IPS-15b (cell line): ENCODE results near the gene CANX.

Experiments
- H3K27me3 ChIP-seq: one replicate; pipeline ENCODE4 v1.6.1; 2013; ENCODE audit warnings: low read length; ENCODE audit not compliant: control insufficient read depth, insufficient read depth
- H3K36me3 ChIP-seq: one replicate; pipeline ENCODE4 v1.6.1; 2013; ENCODE audit warnings: low read length; ENCODE audit not compliant: control insufficient read depth, insufficient read depth
- H3K4me1 ChIP-seq: one replicate; pipeline ENCODE4 v1.6.1; 2013; ENCODE audit warnings: mild to moderate bottlenecking, low read length; ENCODE audit not compliant: control insufficient read depth, insufficient read depth
- H3K4me3 ChIP-seq: one replicate; pipeline ENCODE4 v1.5.1; 2013; ENCODE audit warnings: low read depth, low read length
- H3K9ac ChIP-seq: one replicate; pipeline ENCODE4 v1.6.1; 2013; ENCODE audit warnings: low read depth, mild to moderate bottlenecking, low read length
- H3K9me3 ChIP-seq: one replicate; pipeline ENCODE4 v1.6.1; 2013; ENCODE audit warnings: mild to moderate bottlenecking, low read length; ENCODE audit not compliant: control insufficient read depth, insufficient read depth

Gene CANX

DNA sequence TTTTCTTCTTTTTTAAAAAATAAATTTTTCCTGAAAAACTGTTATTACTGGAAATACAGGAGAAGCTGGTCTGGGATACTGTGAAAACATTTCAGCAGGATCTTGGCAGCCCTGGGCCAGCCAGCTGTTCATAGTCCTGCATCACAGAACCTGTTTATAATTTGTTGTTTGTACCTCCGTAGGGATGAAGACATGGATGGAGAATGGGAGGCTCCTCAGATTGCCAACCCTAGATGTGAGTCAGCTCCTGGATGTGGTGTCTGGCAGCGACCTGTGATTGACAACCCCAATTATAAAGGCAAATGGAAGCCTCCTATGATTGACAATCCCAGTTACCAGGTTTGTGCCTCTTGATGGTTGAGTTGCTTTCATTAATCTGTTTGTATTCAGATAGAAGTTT is 21.5 kb downstream of the CANX start:
- no peak overlapping the region for H3K4me3 ChIP-seq
- H3K9me3 ChIP-seq: no peaks in the 10 kb centered on the region
- peaks cover 74% of the 10 kb centered on the region for H3K36me3 ChIP-seq

GRCh38 chr5:179724163-179724562 is 25.4 kb downstream of the CANX start:
- no peaks in the 10 kb centered on the region for H3K27me3 ChIP-seq
- no peak overlapping the region for H3K4me3 ChIP-seq
- no peaks in the 10 kb centered on the region for H3K9me3 ChIP-seq
- no peak overlapping the region for H3K9ac ChIP-seq
- no peaks in the 10 kb centered on the region for H3K4me1 ChIP-seq
- peaks cover 69% of the 10 kb centered on the region for H3K36me3 ChIP-seq

More for the DNA sequence above, 21.5 kb downstream of the CANX start:
- no peak overlapping the region for H3K9ac ChIP-seq
- H3K4me1 ChIP-seq: no peaks in the 10 kb centered on the region
- no peaks in the 10 kb centered on the region for H3K27me3 ChIP-seq

- no peaks in the 10 kb centered on the region for H3K9me3 ChIP-seq
- no peaks in the 10 kb centered on the region for H3K27me3 ChIP-seq
- peaks cover 62% of the 10 kb centered on the region for H3K36me3 ChIP-seq
- H3K9ac ChIP-seq: no peak overlapping the region
- H3K4me1 ChIP-seq: no peaks in the 10 kb centered on the region
- no peak overlapping the region for H3K4me3 ChIP-seq
Observed at GRCh38 chr5:179727106-179727505, 28.3 kb downstream of the CANX start.

GRCh38 chr5:179729303-179729702 is 30.5 kb downstream of the CANX start:
- Histone ChIP-seq H3K4me3 (no peak overlapping the region), H3K9me3 (no peaks in the 10 kb centered on the region), H3K4me1 (no peaks in the 10 kb centered on the region), H3K27me3 (no peaks in the 10 kb centered on the region), H3K9ac (no peak overlapping the region), H3K36me3 (peaks cover 40% of the 10 kb centered on the region)

DNA sequence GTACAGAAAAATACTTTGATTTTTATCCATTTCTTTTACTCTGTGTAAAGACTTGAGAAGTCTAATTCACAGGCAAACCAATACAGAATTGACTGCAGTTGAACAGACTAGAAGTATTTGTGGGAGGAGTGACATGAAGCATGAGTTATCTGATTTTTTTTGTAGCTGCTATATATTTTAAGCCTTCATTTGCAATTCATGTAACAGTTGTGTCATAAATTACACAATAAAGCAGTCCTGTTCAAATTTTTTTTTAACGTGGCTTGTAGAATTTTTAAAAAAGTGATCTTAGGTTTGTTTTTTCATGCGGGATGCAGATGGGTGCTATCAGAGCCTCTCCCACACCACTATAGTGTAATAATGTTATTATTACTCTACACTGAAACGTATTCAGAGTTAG is 31.0 kb downstream of the CANX start:
- Histone ChIP-seq H3K9me3 (no peaks in the 10 kb centered on the region), H3K9ac (no peak overlapping the region), H3K27me3 (no peaks in the 10 kb centered on the region), H3K4me3 (no peak overlapping the region), H3K4me1 (no peaks in the 10 kb centered on the region), H3K36me3 (peaks cover 36% of the 10 kb centered on the region)

GRCh38 chr5:179730356-179730755 is 31.6 kb downstream of the CANX start:
- Histone ChIP-seq H3K36me3 (peaks cover 30% of the 10 kb centered on the region), H3K4me1 (no peaks in the 10 kb centered on the region), H3K9ac (no peak overlapping the region), H3K27me3 (no peaks in the 10 kb centered on the region), H3K4me3 (no peak overlapping the region), H3K9me3 (no peaks in the 10 kb centered on the region)

DNA sequence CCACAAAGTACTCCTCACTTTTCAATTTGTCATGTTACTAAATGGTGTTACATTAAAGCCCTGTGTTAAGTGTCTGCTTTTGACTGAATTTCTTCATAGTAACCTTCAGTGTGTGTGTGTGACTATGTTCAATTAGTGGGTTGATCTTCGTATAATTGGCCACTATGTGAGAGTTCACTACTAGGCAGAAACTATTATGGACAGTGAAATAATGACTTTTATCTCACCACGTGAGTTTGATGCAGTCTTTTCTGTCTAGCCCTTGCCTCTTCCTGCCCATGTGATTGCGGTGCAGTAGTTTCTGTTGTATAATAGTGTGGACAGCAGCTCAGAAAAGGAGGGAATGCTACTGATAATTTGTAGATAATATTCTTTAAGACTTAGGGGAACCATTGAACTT is 32.1 kb downstream of the CANX start:
- H3K9me3 ChIP-seq: no peaks in the 10 kb centered on the region
- H3K4me1 ChIP-seq: no peaks in the 10 kb centered on the region
- peaks cover 29% of the 10 kb centered on the region for H3K36me3 ChIP-seq
- H3K4me3 ChIP-seq: no peak overlapping the region
- H3K9ac ChIP-seq: no peak overlapping the region
- H3K27me3 ChIP-seq: no peaks in the 10 kb centered on the region

GRCh38 chr5:179731791-179732411 is 33.1 kb downstream of the CANX start:
- Histone ChIP-seq H3K9me3 (no peaks in the 10 kb centered on the region), H3K27me3 (no peaks in the 10 kb centered on the region), H3K4me1 (no peaks in the 10 kb centered on the region), H3K4me3 (peak overlapping the region; percentile 42), H3K36me3 (peaks cover 23% of the 10 kb centered on the region), H3K9ac (no peak overlapping the region)

GRCh38 chr5:179732412-179732917 is 33.7 kb downstream of the CANX start, which contains the start of gene MAML1:
Gene MAML1, plus strand, starts transcription at chr5:179732822. Its CDS starts 291 bp downstream, at chr5:179733113.
- Histone ChIP-seq H3K27me3 (no peaks in the 10 kb centered on the region), H3K4me3 (peak within 1 kb of the TSS; percentile 73), H3K9ac (peak within 1 kb of the TSS; percentile 92), H3K36me3 (peaks cover 18% of the 10 kb centered on the region), H3K9me3 (no peaks in the 10 kb centered on the region), H3K4me1 (no peaks in the 10 kb centered on the region)

DNA sequence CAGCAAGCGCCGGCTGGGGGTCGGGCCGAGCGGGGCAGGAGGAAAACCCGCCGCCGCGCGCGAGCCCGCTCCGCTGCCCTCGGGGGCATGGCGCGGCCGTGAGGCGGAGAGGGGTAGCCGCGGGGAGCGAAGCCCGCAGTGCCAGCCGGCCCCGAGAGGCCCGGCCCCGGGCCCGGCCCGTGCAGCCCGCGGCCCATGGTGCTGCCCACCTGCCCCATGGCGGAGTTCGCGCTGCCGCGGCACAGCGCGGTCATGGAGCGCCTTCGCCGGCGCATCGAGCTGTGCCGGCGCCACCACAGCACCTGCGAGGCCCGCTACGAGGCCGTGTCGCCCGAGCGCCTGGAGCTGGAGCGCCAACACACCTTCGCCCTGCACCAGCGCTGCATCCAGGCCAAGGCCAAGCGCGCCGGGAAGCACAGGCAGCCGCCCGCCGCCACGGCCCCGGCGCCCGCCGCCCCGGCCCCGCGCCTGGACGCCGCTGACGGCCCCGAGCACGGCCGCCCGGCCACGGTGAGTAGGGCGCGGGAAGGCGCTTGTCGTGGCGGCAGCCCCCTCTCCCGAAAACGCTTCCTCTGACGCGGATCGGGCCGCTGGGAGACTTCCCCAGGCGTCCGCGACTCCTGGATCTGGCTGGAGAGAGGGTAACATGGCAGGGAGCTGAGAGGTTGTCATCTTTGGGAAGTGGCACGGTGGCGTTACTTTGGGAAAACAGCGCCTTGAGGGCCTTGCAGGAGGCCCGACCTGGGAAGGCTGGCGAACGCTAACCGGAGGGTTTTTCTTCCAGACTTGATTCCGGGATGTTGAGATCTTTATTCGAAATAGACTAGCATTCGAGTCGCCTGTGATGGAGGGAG is 34.4 kb downstream of the CANX start:
- H3K4me1 ChIP-seq: no peaks in the 10 kb centered on the region
- H3K4me3 ChIP-seq: peak overlapping the region; percentile 73
- H3K9ac ChIP-seq: peak overlapping the region; percentile 92
- H3K9me3 ChIP-seq: no peaks in the 10 kb centered on the region
- peaks cover 13% of the 10 kb centered on the region for H3K36me3 ChIP-seq
- H3K27me3 ChIP-seq: no peaks in the 10 kb centered on the region

GRCh38 chr5:179733772-179734126 is 35.0 kb downstream of the CANX start:
- H3K4me1 ChIP-seq: no peaks in the 10 kb centered on the region
- peak overlapping the region; percentile 73 for H3K4me3 ChIP-seq
- no peaks in the 10 kb centered on the region for H3K9me3 ChIP-seq
- H3K36me3 ChIP-seq: peaks cover 8% of the 10 kb centered on the region
- H3K27me3 ChIP-seq: no peaks in the 10 kb centered on the region
- peak overlapping the region; percentile 68 for H3K9ac ChIP-seq
